Stimulated activated CD8-positive, alpha-beta memory T cell treated with anti-CD3 and anti-CD28 coated beads, Interleukin-12 subunit alpha, Interleukin-12 subunit beta, amount 100 ng/mL, for 24 hours (primary cell): Measurements from ENCODE around the gene CHTOP.
A peak's percentile ranks its signal among the peaks of the same experiment; 100 is the strongest.
"Not testable (repeated sequence)": the region's sequence is repeated elsewhere in the genome, so short reads cannot be mapped to it uniquely, and the experiment has no call there.

Experiments used
- DNase-seq: peaks from one replicate; pipeline ENCODE4 v3.0.0-alpha.2; 2020; ENCODE audit errors: extremely low read depth

CHTOP gene

GRCh38 chr1:153633754-153634665, at the start of gene CHTOP:
Gene CHTOP, plus strand, starts transcription at chr1:153634066. Its CDS starts 2,523 bp downstream, at chr1:153636589.
- peak; percentile 87 for DNase-seq

GRCh38 chr1:153585006-153585405, 48.9 kb upstream of the CHTOP start:
- no peak for DNase-seq

- no peak for DNase-seq
These were observed 47.5 kb upstream of the CHTOP start for GRCh38 chr1:153586347-153586746.

- no peak for DNase-seq
These were observed 46.6 kb upstream of the CHTOP start for GRCh38 chr1:153587314-153587713.

- DNase-seq = not testable (repeated sequence)
These were observed 45.8 kb upstream of the CHTOP start for GRCh38 chr1:153588033-153588432.

- no peak for DNase-seq
These were observed 45.4 kb upstream of the CHTOP start for GRCh38 chr1:153588482-153588881.

- no peak for DNase-seq
These were observed 41.1 kb upstream of the CHTOP start for GRCh38 chr1:153592748-153593147.

GRCh38 chr1:153597206-153597605, 36.7 kb upstream of the CHTOP start:
- no peak for DNase-seq

GRCh38 chr1:153598309-153599172, 35.3 kb upstream of the CHTOP start:
- no peak for DNase-seq

- DNase-seq = no peak
These were observed 34.0 kb upstream of the CHTOP start for GRCh38 chr1:153599847-153600246.

GRCh38 chr1:153602749-153603148, 31.1 kb upstream of the CHTOP start:
- DNase-seq = no peak

- no peak for DNase-seq
These were observed 27.7 kb upstream of the CHTOP start for GRCh38 chr1:153606194-153606593.

GRCh38 chr1:153607381-153607780, 26.5 kb upstream of the CHTOP start:
- DNase-seq = no peak

- no peak for DNase-seq
These were observed 25.7 kb upstream of the CHTOP start for GRCh38 chr1:153608089-153608682.

- no peak for DNase-seq
These were observed 24.9 kb upstream of the CHTOP start for GRCh38 chr1:153608742-153609584.

- DNase-seq = no peak
These were observed 24.3 kb upstream of the CHTOP start for GRCh38 chr1:153609585-153609907.

- DNase-seq = no peak
These were observed 23.5 kb upstream of the CHTOP start for GRCh38 chr1:153610334-153610733.

GRCh38 chr1:153610811-153611301, 23.0 kb upstream of the CHTOP start:
- no peak for DNase-seq

- DNase-seq = no peak
These were observed 22.5 kb upstream of the CHTOP start for GRCh38 chr1:153611356-153611755.

- DNase-seq = no peak
These were observed 21.6 kb upstream of the CHTOP start for GRCh38 chr1:153612111-153612754.
